HG02870 (cell line): ENCODE data around the gene FBXO41.
A peak's percentile ranks its signal among the peaks of the same experiment; 100 is the strongest.

Source experiments
- ATAC-seq: cut with Tn5 transposase; IDR thresholded peaks from one replicate; pipeline ENCODE4 v1.9.1; 2021; ENCODE audit warnings: mild to moderate bottlenecking, moderate library complexity; ENCODE audit not compliant: unreplicated experiment

Gene FBXO41

DNA sequence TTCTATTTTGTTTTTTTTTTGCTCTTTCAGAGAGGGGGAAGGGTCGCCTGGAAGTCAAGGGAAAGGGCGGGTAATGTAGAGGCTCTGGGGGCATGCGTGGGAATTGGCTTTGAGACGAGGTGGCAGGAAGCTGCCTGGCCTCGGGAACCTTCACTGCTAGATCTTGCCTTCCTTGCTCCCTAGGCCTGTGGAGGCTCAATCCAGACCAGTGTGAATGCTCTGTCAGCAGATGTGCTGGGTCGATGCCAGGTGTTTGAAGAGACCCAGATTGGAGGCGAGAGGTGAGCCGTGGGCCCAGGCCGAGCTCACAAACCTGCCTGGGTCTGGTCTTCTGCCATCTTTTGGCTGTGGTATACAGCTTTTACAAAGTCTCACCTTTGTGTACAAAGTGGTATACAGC, 34.6 kb downstream of the FBXO41 start:
- no peak for ATAC-seq

DNA sequence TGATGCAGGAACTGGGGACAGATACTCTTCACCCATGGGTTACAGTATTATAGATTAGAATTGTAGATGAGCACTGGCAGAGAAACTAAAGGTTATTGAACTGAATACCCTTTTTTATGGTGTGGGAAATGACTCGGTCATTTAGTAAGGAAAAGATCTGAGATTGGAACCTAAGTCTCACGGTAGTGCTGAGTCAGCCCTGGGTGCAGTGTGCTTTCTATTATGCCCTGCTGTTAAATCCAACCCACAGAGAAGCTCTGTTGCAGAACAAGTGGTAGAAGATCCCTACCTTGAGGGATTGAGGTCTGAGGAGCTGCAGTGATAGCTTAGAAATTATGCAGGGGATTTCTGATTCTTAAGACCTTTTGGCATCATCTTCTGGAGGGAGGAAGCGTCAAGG, 37.4 kb downstream of the FBXO41 start:
- no peak for ATAC-seq

DNA sequence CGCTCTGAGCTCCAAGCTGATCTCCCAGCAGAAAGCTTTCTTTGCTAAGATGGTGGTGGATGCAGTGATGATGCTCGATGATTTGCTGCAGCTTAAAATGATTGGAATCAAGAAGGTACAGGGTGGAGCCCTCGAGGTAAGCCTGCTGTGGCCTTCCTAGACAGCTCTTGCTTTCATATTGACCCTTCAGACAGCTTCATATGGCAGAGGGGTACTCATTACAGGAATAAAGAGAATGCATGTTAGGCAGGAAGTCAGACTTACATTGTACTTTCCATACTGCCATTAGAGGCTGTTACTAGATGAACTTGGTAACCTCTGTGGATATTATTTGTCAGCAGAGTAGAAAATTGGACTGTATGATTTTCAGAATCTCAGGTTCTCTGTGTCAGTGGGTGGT, 39.7 kb downstream of the FBXO41 start:
- ATAC-seq, result no peak

DNA sequence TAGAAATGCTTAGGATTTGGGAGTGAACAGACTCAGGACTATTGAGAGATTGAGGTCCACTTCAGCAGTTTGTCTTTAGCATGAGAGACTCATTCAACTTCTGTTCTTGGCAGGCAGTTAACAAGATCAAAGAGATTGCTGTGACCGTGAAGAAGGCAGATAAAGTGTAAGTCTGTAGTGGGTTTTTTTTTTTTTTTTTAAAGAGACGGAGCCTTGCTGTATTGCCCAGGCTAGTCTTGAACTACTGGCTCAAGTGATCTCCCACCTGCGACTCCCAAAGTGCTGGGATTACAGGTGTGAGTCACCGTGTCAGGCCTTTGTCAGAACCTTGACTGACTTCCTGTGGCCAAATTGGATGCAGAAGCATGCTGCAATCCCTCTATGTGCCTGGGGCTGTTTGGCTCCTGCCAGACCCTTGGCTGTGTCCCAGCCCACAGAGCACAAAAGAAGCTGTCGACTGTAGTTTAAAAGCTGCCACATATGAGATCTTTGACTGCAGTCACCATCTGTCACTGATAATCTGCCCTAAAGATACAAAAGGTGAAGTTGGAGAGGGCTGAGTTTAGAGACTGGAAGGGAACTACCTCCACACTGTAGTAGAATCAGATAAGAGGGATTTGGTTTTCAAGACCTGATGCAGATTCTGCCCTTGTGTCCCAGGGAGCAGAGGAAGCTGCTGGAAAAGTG, 40.3 kb downstream of the FBXO41 start:
- ATAC-seq, result no peak

DNA sequence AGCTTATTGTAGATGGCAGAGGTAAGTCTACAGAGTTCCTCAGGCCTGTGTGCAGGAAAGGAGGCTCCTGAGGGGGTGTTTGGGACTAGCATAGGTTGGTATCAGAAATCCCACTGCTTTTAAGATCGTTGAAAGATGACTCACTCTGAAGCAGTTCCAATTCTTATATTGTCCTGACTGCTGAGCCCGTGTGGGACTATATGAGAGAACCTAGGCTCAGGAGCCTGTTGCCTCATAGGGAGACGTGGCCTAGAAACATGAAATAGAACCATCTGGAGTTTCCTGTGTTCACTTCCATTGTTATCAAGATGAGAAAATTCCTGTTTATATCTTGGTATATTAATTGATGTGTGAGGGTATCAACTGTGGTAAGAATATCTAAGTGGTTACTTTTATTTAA, 44.5 kb downstream of the FBXO41 start:
- ATAC-seq, result no peak

DNA sequence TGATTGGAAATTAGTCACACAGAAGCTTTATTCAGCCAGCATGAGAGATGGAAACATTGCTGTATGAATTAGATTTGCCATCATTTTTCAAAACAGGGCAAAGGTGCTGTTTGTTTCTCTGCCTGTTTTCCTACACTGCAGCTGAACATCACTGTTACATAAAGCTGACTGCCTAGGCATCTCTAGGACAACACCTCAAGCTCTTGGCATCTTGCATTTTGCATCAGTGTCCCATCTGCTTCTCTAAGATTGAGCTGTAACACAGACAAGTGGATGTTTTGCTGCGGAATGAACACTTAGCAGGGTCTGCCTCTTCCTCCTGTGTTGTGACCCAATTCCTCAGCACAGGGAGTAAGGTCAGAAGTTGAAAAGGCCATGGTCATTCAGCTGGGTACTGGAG, 45.3 kb downstream of the FBXO41 start:
- no peak for ATAC-seq

DNA sequence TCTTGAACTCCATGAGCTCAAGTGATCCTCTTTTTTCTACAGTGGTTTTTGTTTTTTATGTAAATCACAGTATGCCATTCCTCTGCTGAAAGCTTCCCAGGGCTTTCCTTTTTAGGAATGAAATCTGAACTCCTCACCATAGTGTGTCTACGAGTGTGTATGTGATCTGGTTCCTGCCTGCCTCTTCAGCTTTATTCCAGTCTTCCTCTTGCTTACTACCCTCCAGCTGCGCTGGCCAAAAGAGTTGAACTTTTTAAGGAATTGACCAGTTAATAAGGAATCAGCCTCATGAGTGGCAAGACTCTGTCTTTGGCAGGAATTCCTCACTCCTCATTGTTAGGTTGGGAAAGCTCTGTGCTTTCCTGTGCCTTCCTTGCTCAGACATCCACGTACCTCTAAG, 46.1 kb downstream of the FBXO41 start:
- no peak for ATAC-seq

DNA sequence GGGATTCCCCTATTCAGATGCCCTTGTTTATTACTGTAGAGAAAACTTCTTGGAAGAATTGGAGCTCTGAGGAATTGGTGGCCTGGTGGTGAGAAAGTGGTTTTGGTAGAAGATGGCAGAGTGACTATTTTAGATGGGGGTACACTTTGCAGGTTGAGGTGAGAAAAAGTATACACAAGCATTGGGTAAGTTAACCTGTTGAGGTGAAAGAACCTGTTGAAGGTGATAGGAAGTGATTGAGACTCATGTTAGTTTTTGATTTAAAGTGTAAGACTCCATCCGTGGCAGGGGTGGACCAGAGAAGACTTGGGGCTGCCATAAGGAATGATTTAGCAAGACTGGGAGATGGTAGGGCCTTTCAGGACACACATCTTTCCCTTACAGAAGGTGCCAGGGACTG, 47.1 kb downstream of the FBXO41 start:
- ATAC-seq, result no peak

DNA sequence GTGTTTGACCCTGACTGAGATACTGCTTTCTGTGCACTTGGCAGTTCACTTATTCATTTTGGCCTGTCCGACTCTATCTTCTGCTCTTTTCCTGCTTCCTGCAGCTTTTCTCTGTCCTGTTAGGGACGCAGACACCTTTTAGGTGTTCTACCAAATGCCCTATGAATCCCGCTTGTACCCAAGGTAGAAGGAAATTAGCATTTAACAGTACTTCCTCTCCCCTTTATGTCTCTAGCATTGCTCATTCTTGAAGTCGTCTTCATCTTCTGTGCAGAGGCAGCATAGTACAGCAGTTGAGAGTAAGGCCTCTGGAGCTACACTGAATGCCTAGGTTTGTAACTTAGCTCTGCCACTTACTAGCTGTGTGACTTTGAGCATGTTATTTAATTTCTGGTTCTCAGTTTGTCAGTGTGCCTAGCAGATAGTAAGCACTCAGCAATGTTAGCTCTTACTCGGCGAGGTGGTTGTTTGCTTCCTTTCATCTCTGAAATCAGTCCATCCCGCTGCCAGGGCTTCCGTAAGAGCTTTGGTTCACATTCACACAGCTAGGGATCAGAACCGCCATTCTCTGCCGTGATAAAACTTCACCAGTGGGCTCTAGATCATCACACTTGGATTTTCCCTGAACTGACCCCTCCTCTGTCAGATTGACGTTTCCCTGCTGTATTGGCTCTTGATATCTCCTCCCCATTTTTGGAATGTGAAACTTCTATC, 48.8 kb downstream of the FBXO41 start:
- ATAC-seq, result no peak

DNA sequence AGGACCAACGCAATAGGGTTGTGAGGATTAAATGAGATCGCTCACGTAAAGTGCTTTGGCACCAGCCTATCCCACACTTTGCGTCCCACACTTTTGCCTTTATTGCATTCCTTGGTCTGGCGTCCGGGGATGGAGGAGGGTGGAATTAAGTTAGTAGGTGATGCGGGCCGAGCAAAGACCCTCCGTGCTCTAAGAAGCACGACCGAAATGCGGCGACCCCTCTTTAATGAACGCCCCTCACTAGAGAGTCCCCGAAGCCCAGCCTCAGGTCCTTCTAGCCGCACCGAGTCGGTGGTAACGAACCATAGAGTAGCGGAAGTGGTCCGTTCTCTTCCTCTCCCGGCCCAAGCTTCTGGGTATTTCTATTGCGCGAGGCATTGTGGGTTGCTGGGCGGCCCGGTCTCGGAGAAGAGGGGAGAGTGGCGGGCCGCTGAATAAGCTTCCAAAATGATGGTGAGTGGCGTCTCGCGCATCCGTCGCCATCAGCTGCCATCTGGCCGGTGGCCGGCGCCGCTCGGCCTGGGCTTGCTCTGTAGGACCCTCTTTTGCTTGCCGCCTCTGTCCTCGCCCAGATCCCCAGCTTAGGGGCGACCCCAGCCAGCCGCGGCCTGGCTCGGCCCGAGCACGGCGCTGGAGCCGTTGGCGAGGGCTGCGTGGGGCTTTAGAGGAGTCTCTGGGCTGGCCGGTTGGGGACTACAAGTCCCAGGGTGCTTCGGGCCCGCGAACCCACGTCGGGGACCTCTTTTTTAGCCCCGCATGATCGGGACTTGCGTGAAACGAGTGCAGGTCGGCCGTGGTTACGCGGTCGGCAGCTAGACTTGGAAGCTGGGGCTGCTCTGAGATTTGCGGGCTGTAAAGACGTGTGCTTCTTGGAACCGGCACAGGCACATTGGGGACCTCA, 50.1 kb downstream of the FBXO41 start, which contains the start of gene CCT7:
TSS of gene CCT7 (plus strand) at position 377 of the 901 bp plus-strand sequence. CDS start at position 448, 71 bp downstream.
- peak; percentile 48 for ATAC-seq

DNA sequence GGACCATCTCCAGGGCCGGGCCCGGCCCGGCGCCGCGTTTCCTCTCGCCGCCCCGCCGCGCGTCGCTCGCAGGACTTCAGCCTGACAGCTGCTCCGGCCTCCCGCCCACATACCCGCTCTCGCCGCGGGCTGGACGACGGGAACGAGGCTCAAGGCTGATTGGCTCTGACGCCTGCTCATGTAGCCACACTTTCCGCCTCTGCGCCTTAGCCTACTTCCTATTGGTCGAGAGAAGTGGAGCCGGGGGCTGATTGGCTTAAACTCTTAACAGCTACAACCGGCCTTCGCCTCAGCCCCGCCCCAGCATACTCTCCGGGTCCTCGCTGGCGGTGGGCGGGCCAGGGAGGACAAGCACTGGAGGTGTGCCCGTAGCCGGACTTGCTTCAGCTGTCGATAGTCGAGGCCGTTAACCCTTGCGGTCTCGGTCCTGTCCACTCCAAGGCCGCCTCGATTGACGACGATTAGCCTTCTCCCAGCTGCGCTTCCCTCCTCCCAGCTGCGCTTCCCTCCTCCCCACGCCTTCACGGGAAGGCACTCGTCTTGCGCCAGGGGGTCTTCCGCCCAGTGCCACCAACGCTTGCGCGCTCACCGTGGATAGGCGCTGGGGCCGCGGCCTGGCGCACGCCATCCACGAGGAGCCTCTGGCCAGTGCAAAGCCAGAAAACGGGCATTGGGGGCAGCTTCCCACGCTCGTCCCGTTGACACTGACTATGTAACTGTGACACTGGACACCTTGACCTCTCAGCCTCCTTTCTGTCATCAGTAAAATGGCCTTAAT, 50.9 kb downstream of the FBXO41 start, which contains the start of gene PRADC1:
TSS of gene PRADC1 (minus strand) at position 86 of the 778 bp plus-strand sequence. CDS start at position 7, 79 bp downstream.
- peak; percentile 90 for ATAC-seq

DNA sequence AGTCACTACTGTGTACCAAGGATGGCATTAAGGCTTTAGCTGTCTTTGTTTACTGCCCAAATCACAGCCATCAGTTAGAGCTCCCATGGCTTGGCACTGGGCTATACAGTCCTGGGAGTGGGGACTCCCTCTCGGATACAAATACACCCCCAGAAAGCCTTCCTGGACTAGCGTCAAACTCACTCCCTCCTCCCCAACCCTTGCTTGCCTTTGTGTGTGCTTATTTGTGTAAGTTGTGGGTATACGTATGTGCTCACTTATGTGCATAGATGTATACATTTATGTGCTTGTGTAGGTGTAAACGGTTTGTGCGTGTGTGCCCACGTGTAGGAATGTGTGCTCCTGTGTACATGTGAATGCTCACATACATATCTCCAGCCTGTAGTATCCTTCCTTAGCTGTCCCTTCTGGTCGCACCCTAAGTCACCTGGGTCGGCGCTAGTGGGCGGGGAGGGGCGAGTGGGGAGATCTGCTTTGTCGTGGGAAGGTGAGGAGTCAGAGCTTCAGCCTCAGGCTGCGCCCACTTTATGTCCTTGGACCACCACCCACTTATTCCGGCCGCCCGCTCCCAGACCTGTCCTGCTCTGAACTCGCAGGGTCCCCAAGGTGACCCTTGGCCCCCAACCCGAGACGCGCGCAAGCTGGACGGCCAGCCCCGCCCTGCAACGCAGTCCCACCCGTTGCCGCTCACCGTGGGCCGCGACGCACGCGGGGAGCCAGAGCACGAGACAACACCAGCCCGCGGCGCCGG, 51.7 kb downstream of the FBXO41 start:
- peak; percentile 7 for ATAC-seq

DNA sequence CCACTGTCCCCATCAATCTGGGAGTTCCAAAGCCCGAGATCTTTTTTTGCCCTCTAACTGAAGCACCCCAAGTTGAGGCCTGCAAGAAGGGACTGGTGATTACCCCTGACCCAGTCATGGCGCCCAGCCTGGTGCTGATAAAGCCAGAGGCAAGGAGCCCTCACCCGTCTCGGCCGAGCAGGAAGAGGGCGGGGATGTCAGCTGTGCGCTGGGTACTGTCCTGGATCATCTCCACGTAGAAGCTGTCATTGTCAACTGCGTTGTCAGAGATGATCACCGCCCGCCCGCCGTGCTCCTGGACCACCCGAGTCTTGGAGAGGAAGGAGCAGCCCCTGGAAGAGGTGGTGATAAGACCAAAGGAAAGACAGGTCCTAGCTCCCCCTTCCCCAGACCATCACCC, 55.6 kb downstream of the FBXO41 start:
- ATAC-seq, result no peak

DNA sequence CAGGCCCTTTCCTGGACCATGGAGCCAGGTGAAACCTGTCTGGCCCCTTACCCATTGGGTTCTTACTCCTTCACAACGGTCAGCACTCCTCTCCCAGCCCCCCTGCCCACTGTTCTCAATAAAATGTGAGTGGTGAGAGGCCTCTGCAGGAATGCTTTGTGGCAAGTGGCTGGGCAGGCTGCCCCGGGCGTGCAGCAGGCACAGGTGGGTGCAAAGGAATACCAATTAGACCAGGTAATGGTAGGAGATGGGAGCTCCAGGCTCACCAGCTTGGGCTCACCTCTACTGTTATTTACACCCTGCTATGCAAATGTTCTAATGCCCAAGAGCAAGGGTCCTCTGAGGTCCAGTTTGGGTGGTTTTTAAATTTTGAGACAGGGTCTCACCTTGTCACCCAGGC, 57.2 kb downstream of the FBXO41 start:
- no peak for ATAC-seq

DNA sequence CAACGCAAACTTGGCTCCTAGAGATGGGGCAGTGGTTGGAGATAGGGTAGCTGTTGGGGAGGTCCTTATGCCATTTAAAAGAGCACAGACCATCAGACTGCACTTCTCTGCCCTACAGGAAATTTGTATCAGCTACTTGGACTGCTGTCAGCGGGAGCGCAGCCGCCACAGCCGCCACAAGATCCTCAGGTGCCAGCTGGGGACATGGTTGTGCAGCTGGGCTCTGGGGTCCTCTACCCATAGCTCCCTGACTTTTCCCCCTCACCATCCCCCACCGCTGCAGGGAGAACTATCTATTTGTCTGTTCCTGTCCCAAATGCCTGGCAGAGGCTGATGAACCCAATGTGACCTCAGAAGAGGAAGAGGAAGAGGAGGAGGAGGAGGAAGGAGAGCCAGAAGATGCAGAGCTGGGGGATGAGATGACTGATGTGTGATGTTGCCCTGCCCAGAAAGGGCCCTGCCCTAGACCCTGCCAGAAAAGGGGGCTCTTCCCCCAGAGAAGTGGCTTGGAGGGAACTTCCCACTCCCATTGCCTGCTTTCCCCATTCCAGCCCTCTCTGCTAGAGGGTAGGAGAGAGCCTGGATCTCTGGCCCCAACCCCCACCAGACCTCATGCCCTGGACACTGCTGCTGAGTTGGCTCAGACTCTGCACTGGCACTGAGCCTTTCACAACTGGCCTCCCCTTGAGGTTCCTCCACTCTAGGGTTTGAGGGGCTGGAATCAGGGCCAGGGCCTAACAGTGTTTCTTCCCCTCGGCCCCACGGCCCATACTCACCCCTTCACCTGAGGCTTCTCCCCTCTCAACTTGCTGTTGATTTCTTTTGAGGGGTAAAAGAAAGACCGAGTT, 58.5 kb downstream of the FBXO41 start:
- no peak for ATAC-seq

DNA sequence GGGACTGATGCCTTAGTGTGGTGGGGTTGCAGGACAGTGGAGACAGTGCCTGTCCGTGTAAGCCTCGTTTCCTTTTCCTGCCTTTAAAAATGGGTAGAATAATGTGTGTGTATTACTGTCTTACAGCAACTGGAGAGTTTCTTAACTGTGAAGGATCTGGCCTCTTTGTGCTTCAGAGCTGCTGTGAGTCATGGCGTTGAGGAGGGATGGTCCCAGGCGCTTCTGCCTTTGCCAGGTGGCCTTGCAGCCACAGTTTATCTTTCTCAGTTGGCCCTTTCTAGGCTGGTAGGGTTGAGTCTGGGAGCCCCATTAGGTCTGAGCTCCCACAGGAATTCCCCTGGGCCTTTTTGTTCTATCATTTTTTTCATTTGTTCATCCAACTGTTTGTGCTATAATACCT, 60.5 kb downstream of the FBXO41 start:
- ATAC-seq, result no peak

DNA sequence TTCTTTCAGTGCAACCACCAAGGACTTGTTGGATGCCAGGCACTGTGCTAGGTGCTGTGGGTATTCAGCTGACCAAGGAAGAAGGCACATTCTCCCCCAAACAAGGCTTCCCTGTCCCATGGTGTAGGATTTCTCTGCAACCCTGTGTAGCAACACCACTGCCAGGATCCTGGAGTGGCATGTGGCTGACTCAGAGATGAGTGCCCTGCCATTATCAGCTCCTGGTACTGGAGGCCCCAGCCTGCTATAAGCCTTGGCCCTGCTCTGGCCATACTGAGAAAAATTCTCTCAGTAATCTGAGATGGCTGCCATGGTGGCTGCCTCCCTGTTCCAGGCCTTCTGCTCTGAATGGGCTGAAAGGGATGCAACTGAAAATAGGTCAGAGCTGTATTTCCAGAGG, 66.0 kb downstream of the FBXO41 start:
- no peak for ATAC-seq

DNA sequence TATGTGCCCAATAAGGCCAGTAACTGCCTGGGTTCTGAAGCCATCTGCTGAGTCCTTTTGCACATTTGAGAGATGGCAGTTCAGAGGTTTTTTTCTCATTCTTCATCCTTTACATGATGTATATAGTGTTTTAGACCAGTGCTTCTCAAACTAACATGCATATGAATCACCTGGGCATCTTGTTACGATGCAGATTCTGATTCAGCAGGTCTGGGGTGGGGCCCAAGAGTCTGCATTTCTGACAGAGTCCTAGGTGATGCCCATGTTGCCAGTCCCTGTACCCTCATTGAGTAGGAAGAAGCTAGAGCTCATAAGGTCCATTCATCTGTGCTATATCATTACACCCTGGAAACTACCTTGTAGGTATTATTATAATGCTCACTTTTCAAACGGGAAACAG, 66.5 kb downstream of the FBXO41 start:
- ATAC-seq, result no peak

DNA sequence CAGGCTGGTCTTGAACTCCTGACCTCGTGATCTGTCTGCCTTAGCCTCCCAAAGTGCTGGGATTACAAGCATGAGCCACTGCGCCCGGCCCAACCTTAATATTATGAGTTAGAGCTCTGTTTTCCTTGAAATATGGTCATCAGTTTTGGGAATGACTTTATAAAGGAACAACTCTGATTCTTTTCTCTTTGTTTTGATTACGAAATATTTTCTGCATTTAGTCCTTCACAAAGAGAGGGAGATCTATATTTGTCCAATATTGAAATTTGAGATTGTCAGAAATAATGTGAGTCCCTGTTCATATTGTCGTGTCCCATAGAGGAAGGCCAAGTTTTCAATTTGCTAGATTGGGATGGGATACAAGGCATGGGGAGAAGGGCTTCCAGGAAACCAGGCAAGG, 67.1 kb downstream of the FBXO41 start:
- ATAC-seq, result no peak
